Mesenchymal stem cell (in vitro differentiated cells and primary cell): ENCODE measurements around the gene TRIM66.

Experiments
- DNase-seq: peaks from one replicate; pipeline ENCODE4 v3.0.0-alpha.2; 2013
- H2AFZ ChIP-seq: one replicate; pipeline ENCODE4 v1.6.1; 2013; ENCODE audit warnings: low read depth, mild to moderate bottlenecking, control low read depth, inconsistent platforms, low read length, moderate library complexity
- H2AK5ac ChIP-seq: 2 replicates; pipeline ENCODE4 v1.6.1; 2013; ENCODE audit warnings: low read length, moderate library complexity, mild to moderate bottlenecking, inconsistent platforms; ENCODE audit not compliant: severe bottlenecking
- H2BK120ac ChIP-seq: one replicate; pipeline ENCODE4 v1.6.1; 2013; ENCODE audit warnings: low read depth, mild to moderate bottlenecking, inconsistent platforms, low read length, moderate library complexity
- H2BK12ac ChIP-seq, 2 experiments: one replicate each; pipeline ENCODE4 v1.6.1; 2013; ENCODE audit warnings: inconsistent platforms in 2 of 2, low read length in 2 of 2, mild to moderate bottlenecking in 2 of 2, moderate library complexity in 2 of 2, control low read depth in 1 of 2
- H2BK15ac ChIP-seq: one replicate; pipeline ENCODE4 v1.6.1; 2013; ENCODE audit warnings: mild to moderate bottlenecking, low read depth, inconsistent platforms; ENCODE audit not compliant: poor library complexity, severe bottlenecking
- H2BK5ac ChIP-seq: 2 replicates; pipeline ENCODE4 v1.6.1; 2013; ENCODE audit warnings: low read depth, mild to moderate bottlenecking, low read length, control low read depth, inconsistent platforms; ENCODE audit not compliant: poor library complexity, severe bottlenecking
- H3K14ac ChIP-seq, 2 experiments: one replicate each; pipeline ENCODE4 v1.6.1; 2013; ENCODE audit warnings: inconsistent platforms in 2 of 2, low read length in 2 of 2, control low read depth in 1 of 2, mild to moderate bottlenecking in 1 of 2, moderate library complexity in 1 of 2
- H3K18ac ChIP-seq, 2 experiments: one replicate each; pipeline ENCODE4 v1.6.1; 2013; ENCODE audit warnings: inconsistent platforms in 2 of 2, low read length in 2 of 2, control low read depth in 1 of 2, low read depth in 1 of 2, mild to moderate bottlenecking in 1 of 2
- H3K23ac ChIP-seq, 2 experiments: one replicate each; pipeline ENCODE4 v1.6.1; 2013; ENCODE audit warnings: inconsistent platforms in 2 of 2, low read length in 2 of 2, mild to moderate bottlenecking in 2 of 2, moderate library complexity in 2 of 2, control low read depth in 1 of 2
- H3K27ac ChIP-seq: 2 replicates; pipeline ENCODE4 v1.5.1; 2013; ENCODE audit warnings: mild to moderate bottlenecking, moderate library complexity, low read length, control low read depth, inconsistent platforms; ENCODE audit not compliant: poor library complexity, severe bottlenecking
- H3K27me3 ChIP-seq, 2 experiments: 2 replicates each; pipeline versions ENCODE4 v1.6.1 to v1.7.0; 2013; ENCODE audit warnings: low read length in 2 of 2, mild to moderate bottlenecking in 2 of 2, moderate library complexity in 2 of 2, control low read depth in 1 of 2, inconsistent platforms in 1 of 2; ENCODE audit not compliant: control insufficient read depth in 1 of 2, insufficient read depth in 1 of 2
- H3K36me3 ChIP-seq, 2 experiments: 2 replicates each; pipeline versions ENCODE4 v1.6.1 to v1.7.0; 2013; ENCODE audit warnings: low read length in 2 of 2, control low read depth in 1 of 2, inconsistent platforms in 1 of 2, low read depth in 1 of 2, mild to moderate bottlenecking in 1 of 2; ENCODE audit not compliant: insufficient read depth in 2 of 2, control insufficient read depth in 1 of 2
- H3K4ac ChIP-seq, 2 experiments: one replicate each; pipeline ENCODE4 v1.6.1; 2013; ENCODE audit warnings: inconsistent platforms in 2 of 2, low read length in 2 of 2, mild to moderate bottlenecking in 2 of 2, moderate library complexity in 2 of 2, control low read depth in 1 of 2, low read depth in 1 of 2
- H3K4me1 ChIP-seq: 2 replicates; pipeline ENCODE4 v1.6.1; 2013; ENCODE audit warnings: low read depth, low read length, control low read depth; ENCODE audit not compliant: control insufficient read depth, insufficient read depth
- H3K4me2 ChIP-seq: 2 replicates; pipeline ENCODE4 v1.6.1; 2013; ENCODE audit warnings: low read length, mild to moderate bottlenecking, inconsistent platforms; ENCODE audit not compliant: poor library complexity, severe bottlenecking
- H3K4me3 ChIP-seq, 2 experiments: 2 replicates each; pipeline versions ENCODE4 v1.5.1 to v1.7.0; 2013; ENCODE audit warnings: low read length in 2 of 2, mild to moderate bottlenecking in 2 of 2, control low read depth in 1 of 2, low read depth in 1 of 2; ENCODE audit not compliant: insufficient read depth in 1 of 2
- H3K79me1 ChIP-seq: replicated peaks from 2 replicates; pipeline ENCODE4 v1.6.1; 2013; ENCODE audit warnings: mild to moderate bottlenecking, control low read depth, low read length, inconsistent platforms; ENCODE audit not compliant: poor library complexity, severe bottlenecking
- H3K9ac ChIP-seq: 2 replicates; pipeline ENCODE4 v1.7.0; 2013; ENCODE audit warnings: mild to moderate bottlenecking, low read length, moderate library complexity
- H3K9me3 ChIP-seq: 2 replicates; pipeline ENCODE4 v1.7.0; 2013; ENCODE audit warnings: mild to moderate bottlenecking, low read length; ENCODE audit not compliant: control insufficient read depth
- H4K8ac ChIP-seq: one replicate; pipeline ENCODE4 v1.6.1; 2013; ENCODE audit warnings: inconsistent platforms, mild to moderate bottlenecking, low read length, moderate library complexity
- H4K91ac ChIP-seq: one replicate; pipeline ENCODE4 v1.6.1; 2013; ENCODE audit warnings: mild to moderate bottlenecking, low read length, inconsistent platforms
- WGBS: methylation state at CpG from one replicate; pipeline ENCODE4 v1.1.7; 2013; ENCODE audit warnings: mixed read lengths; 5-methylcytosine and 5-hydroxymethylcytosine counted together

The TRIM66 gene

DNA sequence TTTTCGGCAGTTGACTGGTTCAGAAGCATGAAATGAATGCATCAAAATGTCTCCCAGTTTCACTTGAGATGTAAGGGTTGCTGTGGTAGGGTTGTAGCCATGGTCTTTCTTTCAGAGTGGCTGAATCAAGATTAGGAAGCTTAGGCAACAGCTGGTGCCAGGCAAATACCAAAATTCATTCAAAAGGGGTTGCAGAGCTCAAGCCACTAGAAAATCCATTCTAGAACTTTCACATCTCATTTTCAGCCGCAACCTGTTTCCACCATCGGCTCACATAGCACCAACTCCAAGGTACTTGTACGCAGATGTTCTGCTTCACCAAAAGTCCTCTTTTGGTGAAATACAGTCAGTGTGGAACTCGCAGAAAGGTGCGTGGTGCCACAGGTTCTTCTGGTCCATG lies 48.0 kb downstream of the TRIM66 start:
- Histone ChIP-seq H3K23ac (no peak overlapping the region), H3K4me1 (peaks cover 4% of the 10 kb centered on the region), H4K8ac (no peak overlapping the region), H3K4ac (no peak overlapping the region), H3K27me3 (no peaks in the 10 kb centered on the region), H2BK5ac (no peak overlapping the region), H2BK120ac (no peak overlapping the region), H3K36me3 (peaks cover 29 to 62% of the 10 kb centered on the region in 2 experiments), H2BK12ac (no peak overlapping the region), H3K79me1 (peaks cover 2% of the 10 kb centered on the region), H4K91ac (no peak overlapping the region), H3K4me3 (no peak overlapping the region), H3K9ac (no peak overlapping the region), H3K9me3 (peaks cover 10% of the 10 kb centered on the region), H2AK5ac (no peak overlapping the region), H3K27ac (no peak overlapping the region), H3K14ac (no peak overlapping the region), H3K18ac (no peak overlapping the region), H3K4me2 (no peak overlapping the region), H2BK15ac (no peak overlapping the region), H2AFZ (no peak overlapping the region)
- 91% methylated on average over 6 of the region's 6 CpGs for WGBS
- DNase-seq = no peak

DNA sequence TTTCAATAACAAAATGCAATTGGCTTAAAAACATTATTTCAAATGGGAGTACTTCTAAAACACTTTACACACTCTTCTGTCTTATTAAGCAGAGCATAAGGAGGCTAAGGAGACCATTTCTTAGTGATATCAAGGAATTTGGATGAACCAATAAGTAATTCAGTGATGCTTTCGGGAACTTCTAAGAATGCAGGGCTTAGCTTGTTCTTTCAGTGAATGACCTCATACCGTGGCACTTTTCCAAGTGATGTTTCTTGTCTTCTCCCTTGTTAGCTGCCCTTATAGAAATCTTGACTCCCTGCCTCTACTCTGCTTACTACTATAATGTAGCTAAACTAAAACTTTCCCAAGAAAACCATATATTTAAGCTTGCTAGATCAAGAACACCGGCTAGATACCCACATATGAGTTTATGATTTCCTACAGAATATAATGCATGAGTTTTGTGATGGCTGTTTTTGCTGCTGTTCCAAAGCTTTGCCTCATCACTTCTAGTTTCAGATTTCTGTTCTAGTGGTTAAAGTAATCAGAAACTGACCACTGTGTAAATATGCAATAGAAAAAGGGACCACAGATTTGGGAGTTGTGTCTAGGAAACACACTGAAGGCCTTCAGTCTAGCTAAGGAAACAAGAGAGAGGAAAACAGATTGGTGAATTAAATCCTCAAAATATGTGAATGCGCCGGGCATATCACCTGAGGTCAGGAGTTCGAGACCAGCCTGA lies 50.9 kb downstream of the TRIM66 start:
- WGBS = 85% methylated on average over 6 of the region's 6 CpGs
- Histone ChIP-seq H3K9me3 (peaks cover 10% of the 10 kb centered on the region), H3K4me3 (no peak overlapping the region), H3K4me1 (no peaks in the 10 kb centered on the region), H3K36me3 (peaks cover 20 to 46% of the 10 kb centered on the region in 2 experiments), H2BK12ac (no peak overlapping the region), H2AK5ac (no peak overlapping the region), H3K4ac (no peak overlapping the region), H4K91ac (no peak overlapping the region), H3K23ac (no peak overlapping the region), H2AFZ (no peak overlapping the region), H2BK5ac (no peak overlapping the region), H3K27me3 (no peaks in the 10 kb centered on the region), H3K9ac (no peak overlapping the region), H3K4me2 (no peak overlapping the region), H3K14ac (no peak overlapping the region), H2BK120ac (no peak overlapping the region), H3K18ac (no peak overlapping the region), H2BK15ac (no peak overlapping the region), H4K8ac (no peak overlapping the region), H3K27ac (no peak overlapping the region), H3K79me1 (peaks cover 2% of the 10 kb centered on the region)
- peak; percentile 81 for DNase-seq

DNA sequence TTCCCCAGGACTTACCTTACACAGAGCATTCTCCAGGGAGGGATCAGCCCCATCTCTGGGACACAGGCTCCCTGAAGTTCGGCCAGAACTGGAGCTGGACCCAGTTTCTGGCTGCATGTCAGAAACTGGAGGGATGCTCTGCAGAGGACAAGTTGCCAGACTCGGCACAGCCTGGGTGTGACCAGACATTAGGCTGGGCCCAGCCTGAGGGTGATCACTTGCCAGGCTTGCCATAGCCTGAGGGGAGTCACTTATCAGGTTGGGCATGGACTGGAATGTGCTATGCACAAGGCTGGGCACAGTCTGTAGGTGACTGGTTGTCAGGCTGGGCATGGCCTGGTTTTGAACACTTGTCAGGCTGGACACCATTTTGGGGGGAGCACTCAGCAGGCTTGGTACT lies 57.8 kb downstream of the TRIM66 start:
- no peak overlapping the region for H4K91ac ChIP-seq
- no peak overlapping the region for H3K27ac ChIP-seq
- H2BK5ac ChIP-seq = no peak overlapping the region
- no peak for DNase-seq
- no peaks in the 10 kb centered on the region for H3K4me1 ChIP-seq
- no peaks in the 10 kb centered on the region for H3K27me3 ChIP-seq
- no peak overlapping the region for H3K9ac ChIP-seq
- H2BK12ac ChIP-seq = no peak overlapping the region
- H4K8ac ChIP-seq = no peak overlapping the region
- no peaks in the 10 kb centered on the region for H3K79me1 ChIP-seq
- no peak overlapping the region for H2AFZ ChIP-seq
- H3K4ac ChIP-seq = no peak overlapping the region
- 93% methylated on average over 2 of the region's 2 CpGs for WGBS
- H3K4me2 ChIP-seq = no peak overlapping the region
- H3K18ac ChIP-seq = no peak overlapping the region
- no peak overlapping the region for H3K4me3 ChIP-seq
- no peaks in the 10 kb centered on the region for H3K9me3 ChIP-seq
- peaks cover 42 to 59% of the 10 kb centered on the region in 2 experiments for H3K36me3 ChIP-seq
- H3K14ac ChIP-seq = no peak overlapping the region
- no peak overlapping the region for H3K23ac ChIP-seq
- no peak overlapping the region for H2BK120ac ChIP-seq
- H2BK15ac ChIP-seq = no peak overlapping the region
- H2AK5ac ChIP-seq = no peak overlapping the region

DNA sequence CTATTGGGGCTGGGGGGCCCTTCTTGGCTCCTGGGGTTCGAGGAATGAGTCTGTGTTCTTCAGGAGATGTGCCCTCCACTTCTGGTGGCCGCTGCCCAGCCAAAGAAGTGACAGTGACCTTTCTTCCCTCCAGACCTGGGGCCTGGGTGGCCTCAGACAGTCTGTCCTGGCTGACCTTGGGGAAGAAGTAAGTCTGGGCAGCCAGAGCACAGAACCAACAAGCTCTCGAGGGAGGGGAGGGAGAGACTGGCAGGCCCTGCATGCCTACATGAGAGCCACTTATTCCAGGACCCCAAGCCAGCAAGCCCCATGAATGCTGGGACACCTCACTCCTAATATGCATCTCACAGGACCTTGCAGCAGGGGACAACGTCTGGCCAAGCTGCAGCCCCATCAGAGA lies 61.3 kb downstream of the TRIM66 start:
- no peaks in the 10 kb centered on the region for H3K79me1 ChIP-seq
- WGBS = 67% methylated on average over 4 of the region's 4 CpGs
- H3K36me3 ChIP-seq = peaks cover 68 to 88% of the 10 kb centered on the region in 2 experiments
- H3K27ac ChIP-seq = no peak overlapping the region
- H3K4me1 ChIP-seq = no peaks in the 10 kb centered on the region
- H2AFZ ChIP-seq = no peak overlapping the region
- no peak overlapping the region for H2BK5ac ChIP-seq
- H3K9me3 ChIP-seq = no peaks in the 10 kb centered on the region
- H2BK120ac ChIP-seq = no peak overlapping the region
- no peak overlapping the region for H3K4ac ChIP-seq
- no peak overlapping the region for H4K91ac ChIP-seq
- H3K27me3 ChIP-seq = no peaks in the 10 kb centered on the region
- H3K4me3 ChIP-seq = no peak overlapping the region
- no peak overlapping the region for H3K23ac ChIP-seq
- H2AK5ac ChIP-seq = no peak overlapping the region
- H3K14ac ChIP-seq = no peak overlapping the region
- H3K18ac ChIP-seq = no peak overlapping the region
- DNase-seq = no peak
- no peak overlapping the region for H2BK15ac ChIP-seq
- H2BK12ac ChIP-seq = no peak overlapping the region
- H4K8ac ChIP-seq = no peak overlapping the region
- H3K9ac ChIP-seq = no peak overlapping the region
- H3K4me2 ChIP-seq = no peak overlapping the region
